ENCODE results near the gene ASB15. TPM values are rescaled to one million over a fixed set of nuclear protein-coding genes. Genes with fewer than 3 reads are reported as not detected.

Gene ASB15
- total and polyA plus RNA-seq, 2 of the 13 experiments (the other 11 are each of a cell fraction or from before 2014, with no cell fraction given): not detected

- TF ChIP-seq GATAD1 (CRISPR knock-in tag; IDR thresholded peaks at IDR 0.05) (peak; percentile 90), ZFP1 (CRISPR knock-in tag; IDR thresholded peaks at IDR 0.05) (no peak; the same call in 1 of the 2 replicates), CAMTA2 (CRISPR knock-in tag; IDR thresholded peaks at IDR 0.05; ENCODE audit: borderline replicate concordance) (no peak), ZNF101 (CRISPR knock-in tag; IDR thresholded peaks at IDR 0.05; ENCODE audit: borderline replicate concordance, low read depth) (no peak), NCOR1 (IDR thresholded peaks at IDR 0.05; ENCODE audit: borderline replicate concordance, low read length) (no peak), ZNF18 (CRISPR knock-in tag; IDR thresholded peaks at IDR 0.05; ENCODE audit: insufficient replicate concordance) (no peak), GZF1 (CRISPR knock-in tag; IDR thresholded peaks at IDR 0.05) (no peak), KDM5B (CRISPR knock-in tag; IDR thresholded peaks at IDR 0.05; ENCODE audit: borderline replicate concordance) (peak; percentile 66; the same call in 1 of the 2 replicates), ZNF720 (CRISPR knock-in tag; IDR thresholded peaks at IDR 0.05) (no peak), YEATS4 (CRISPR knock-in tag; IDR thresholded peaks at IDR 0.05; ENCODE audit: borderline replicate concordance) (peak; percentile 60; the same call in 1 of the 2 replicates), ZNF746 (CRISPR knock-in tag; IDR thresholded peaks at IDR 0.05) (no peak), ZNF879 (CRISPR knock-in tag; IDR thresholded peaks at IDR 0.05) (0 out of 2 replicates have a peak, but pooled peaks have one; percentile 33), ZNF142 (CRISPR knock-in tag; IDR thresholded peaks at IDR 0.05) (no peak), ZNF367 (CRISPR knock-in tag; IDR thresholded peaks at IDR 0.05; ENCODE audit: borderline replicate concordance) (no peak), FOXP4 (CRISPR knock-in tag; IDR thresholded peaks at IDR 0.05) (no peak), SOX13 (IDR thresholded peaks at IDR 0.05) (no peak), SOX13 (CRISPR knock-in tag; conservative IDR thresholded peaks at IDR 0.05 in 1 of 2, IDR thresholded peaks at IDR 0.05 in 1 of 2) (peak in 1 of 2 experiments; percentile 19; a peak in 1 of 4 replicates), ZIK1 (CRISPR knock-in tag; IDR thresholded peaks at IDR 0.05; ENCODE audit: borderline replicate concordance, low read depth) (no peak), TBX3 (IDR thresholded peaks at IDR 0.05; ENCODE audit: borderline replicate concordance) (no peak), ZBTB21 (CRISPR knock-in tag; IDR thresholded peaks at IDR 0.05) (peak; percentile 66; the same call in 1 of the 2 replicates)
These were observed 44.0 kb upstream of the ASB15 start, which contains the start of gene NDUFA5 (continued) for GRCh38 chr7:123557398-123558288.
